IPS-NIHi11 (cell line): ENCODE data around the gene SPIN4.
A peak's percentile ranks its signal among the peaks of the same experiment; 100 is the strongest.
"Not testable (repeated sequence)": the region's sequence is repeated elsewhere in the genome, so short reads cannot be mapped to it uniquely, and the experiment has no call there.

ENCODE experiments used
- DNase-seq: peaks from one replicate; pipeline ENCODE4 v3.0.0; 2012; ENCODE audit warnings: mixed read lengths, low spot score

SPIN4 gene

GRCh38 chrX:63350941-63351616 is at the start of gene SPIN4:
SPIN4 (minus strand) TSS chrX:63351332; CDS start chrX:63350819, 513 bp downstream.
- DNase-seq, result peak; percentile 91

- no peak for DNase-seq
Observed at GRCh38 chrX:63400340-63400739, 49.2 kb upstream of the SPIN4 start.

- no peak for DNase-seq
Observed at GRCh38 chrX:63394872-63395271, 43.7 kb upstream of the SPIN4 start.

- not testable (repeated sequence) for DNase-seq
Observed at GRCh38 chrX:63393094-63393493, 42.0 kb upstream of the SPIN4 start.

- no peak for DNase-seq
Observed at GRCh38 chrX:63387411-63387810, 36.3 kb upstream of the SPIN4 start.

GRCh38 chrX:63384263-63384662 is 33.1 kb upstream of the SPIN4 start:
- DNase-seq, result not testable (repeated sequence)

GRCh38 chrX:63373012-63373411 is 21.9 kb upstream of the SPIN4 start:
- not testable (repeated sequence) for DNase-seq

GRCh38 chrX:63367699-63368098 is 16.6 kb upstream of the SPIN4 start:
- not testable (repeated sequence) for DNase-seq

GRCh38 chrX:63363788-63364187 is 12.7 kb upstream of the SPIN4 start:
- no peak for DNase-seq

GRCh38 chrX:63361494-63361893 is 10.4 kb upstream of the SPIN4 start:
- no peak for DNase-seq

- DNase-seq, result no peak
Observed at GRCh38 chrX:63354484-63354883, 3.4 kb upstream of the SPIN4 start.

GRCh38 chrX:63350465-63350877 is 661 bp downstream of the SPIN4 start:
- DNase-seq, result peak; percentile 13

- no peak for DNase-seq
Observed at GRCh38 chrX:63349307-63349706, 1.8 kb downstream of the SPIN4 start.

GRCh38 chrX:63330681-63331080 is 20.5 kb downstream of the SPIN4 start:
- DNase-seq, result no peak

- no peak for DNase-seq
Observed at GRCh38 chrX:63327788-63328187, 23.3 kb downstream of the SPIN4 start.

GRCh38 chrX:63299596-63299995 is 51.5 kb downstream of the SPIN4 start:
- no peak for DNase-seq
